ENCODE data around the gene HDAC4. TPM values are rescaled to one million over a fixed set of nuclear protein-coding genes. Genes with fewer than 3 reads are reported as not detected.

Gene HDAC4
- total RNA-seq, 1 experiment from 2014 or later: 32.0 TPM

- H2AFZ ChIP-seq (ENCODE audit: low read length): no peak overlapping the region
- no peak overlapping the region for H2BK15ac ChIP-seq (ENCODE audit: low read depth, low read length)
- peak overlapping the region in 1 of 3 experiments; percentile 18; a peak in 2 of 7 replicates for H3K27ac Mint-ChIP-seq
- no peak overlapping the region for H2BK5ac ChIP-seq (ENCODE audit: insufficient read length, low read length)
- no peak overlapping the region for H2BK120ac ChIP-seq (ENCODE audit: low read depth, low read length, poor library complexity, severe bottlenecking)
- H2AK5ac ChIP-seq (ENCODE audit: insufficient read length, low read length): no peak overlapping the region
- H3K56ac ChIP-seq (ENCODE audit: insufficient read length, low read depth, low read length): no peak overlapping the region
- no peak overlapping the region for H3K4ac ChIP-seq (ENCODE audit: low read depth, low read length)
- no peak overlapping the region for H2BK12ac ChIP-seq (ENCODE audit: insufficient read length, low read depth, low read length)
- no peak overlapping the region for H3K23ac ChIP-seq (ENCODE audit: insufficient read length, low read depth, low read length)
- H4K5ac ChIP-seq (ENCODE audit: insufficient read length, low read depth, low read length): no peak overlapping the region
- no peak overlapping the region for H3T11ph ChIP-seq (ENCODE audit: low read length)
- no peak overlapping the region for H4K8ac ChIP-seq (replicated peaks; ENCODE audit: insufficient read length, low read depth, low read length)
- no peak overlapping the region for H3K27ac ChIP-seq (ENCODE audit: insufficient read length, low read depth, low read length)
- H3K9me3 ChIP-seq (ENCODE audit: control insufficient read depth, low read depth, low read length): no peaks in the 10 kb centered on the region
- H3K36me3 Mint-ChIP-seq (ENCODE audit: insufficient read depth in 1 of 3, low read depth in 3 of 3): peaks cover 25 to 48% (median 45%) of the 10 kb centered on the region in 3 experiments
- H2BK20ac ChIP-seq (ENCODE audit: low read depth, low read length, poor library complexity, severe bottlenecking): no peak overlapping the region
- H3K79me1 ChIP-seq (ENCODE audit: insufficient read depth, low read depth, low read length, poor library complexity, severe bottlenecking): no peaks in the 10 kb centered on the region
- no peak overlapping the region for H4K91ac ChIP-seq (ENCODE audit: insufficient read length, low read depth, low read length)
- peaks cover 3% of the 10 kb centered on the region for H3K23me2 ChIP-seq (ENCODE audit: insufficient read length, low read depth, low read length, poor library complexity, severe bottlenecking)
- H3K4me2 ChIP-seq (ENCODE audit: insufficient read depth, insufficient read length, low read length): no peak overlapping the region
- DNase-seq: no peak
- H3K4me3 Mint-ChIP-seq: no peak overlapping the region
- H3K4me1 ChIP-seq (ENCODE audit: insufficient read depth, low read length): no peaks in the 10 kb centered on the region
- no peaks in the 10 kb centered on the region for H3K4me1 Mint-ChIP-seq
- H3K27me3 Mint-ChIP-seq (ENCODE audit: low read depth): no peaks in the 10 kb centered on the region
- no peak overlapping the region for H3K18ac ChIP-seq (ENCODE audit: insufficient read length, low read depth, low read length)
- no peak for TF ChIP-seq CTCF (conservative IDR thresholded peaks at IDR 0.05)
- no peaks in the 10 kb centered on the region for H3K27me3 ChIP-seq (ENCODE audit: insufficient read depth, low read length)
- no peak overlapping the region for H3K9ac ChIP-seq (ENCODE audit: extremely low read depth, insufficient read length, low read length)
- peaks cover 0 to 7% of the 10 kb centered on the region in 2 experiments; a peak in 1 of 5 replicates for H3K9me3 Mint-ChIP-seq
- WGBS (ENCODE audit: extremely low coverage, insufficient read length, low lambda C conversion rate): no CpG with 5 or more reads among the region's 8 CpGs
- no peak overlapping the region for H3K14ac ChIP-seq (ENCODE audit: insufficient read depth, low read length)
- H4K20me1 ChIP-seq (ENCODE audit: control insufficient read depth, insufficient read depth, insufficient read length): no peaks in the 10 kb centered on the region
- H3K79me2 ChIP-seq (ENCODE audit: insufficient read depth, low read length): no peaks in the 10 kb centered on the region
These were observed 271.5 kb downstream of the HDAC4 start for GRCh38 chr2:239129147-239129920.
